Activated B cell treated with CpG ODN at 0.5 μM for 24 hours (primary cell): Measurements from ENCODE around the gene KIAA1217. TPM values are rescaled to one million over a fixed set of nuclear protein-coding genes. Genes with fewer than 3 reads are reported as not detected.

ENCODE experiments used
- ATAC-seq: fragments of 200-7000 bp; cut with Tn5 transposase; one replicate; pipeline ENCODE4 v1.10.0; 2021; ENCODE audit warnings: low read depth, mild to moderate bottlenecking, moderate library complexity
- CTCF ChIA-PET: fragments of 350-600 bp; sonication (Branson Sonifier 250); formaldehyde crosslinking; loops from one replicate; lab custom pipeline; 2021; ENCODE audit warnings: antibody characterized with exemption; lab: Charles Lee
- POLR2A ChIA-PET: fragments of 350-600 bp; sonication (Branson Sonifier 250); formaldehyde crosslinking; loops from one replicate; lab custom pipeline; 2021; ENCODE audit warnings: antibody characterized with exemption; lab: Charles Lee
- DNase-seq: peaks from one replicate; pipeline ENCODE4 v3.0.0; 2022
- H3K27ac Mint-ChIP-seq: one replicate; pipeline ENCODE4 v1.8.0; 2020; ENCODE audit warnings: mixed read lengths
- H3K27me3 Mint-ChIP-seq: one replicate; pipeline ENCODE4 v1.8.0; 2021; ENCODE audit warnings: mixed read lengths
- H3K36me3 Mint-ChIP-seq: one replicate; pipeline ENCODE4 v1.8.0; 2021; ENCODE audit warnings: low read depth, mixed read lengths
- H3K4me1 Mint-ChIP-seq: one replicate; pipeline ENCODE4 v1.8.0; 2021; ENCODE audit warnings: mixed read lengths
- H3K4me3 Mint-ChIP-seq: one replicate; pipeline ENCODE4 v1.8.0; 2020; ENCODE audit warnings: mild to moderate bottlenecking, mixed read lengths
- H3K9me3 Mint-ChIP-seq: one replicate; pipeline ENCODE4 v1.8.0; 2020; ENCODE audit warnings: mixed read lengths
- CTCF ChIP-seq: fragments of 200-600 bp; IDR thresholded peaks from one replicate; pipeline ENCODE4 v1.8.0; 2022; ENCODE audit warnings: antibody characterized with exemption, mild to moderate bottlenecking
- intact Hi-C: fragments of 100-400 bp; cut with micrococcal nuclease; formaldehyde crosslinking; loops from one replicate; pipeline ENCODE4 v1.15.1; 2024
- total RNA-seq: library from RNA; stranded (reverse); gene quantifications from 2 replicates; pipeline ENCODE4 v1.2.3, GENCODE V29; 2022

Gene KIAA1217
- total RNA-seq, 1 donor from 2014 or later: 0.71 TPM

- Mint-ChIP-seq H3K36me3 (no peaks in the 10 kb centered on the region), H3K27ac (no peak overlapping the region), H3K9me3 (no peaks in the 10 kb centered on the region), H3K4me3 (no peak overlapping the region), H3K4me1 (no peaks in the 10 kb centered on the region), H3K27me3 (no peaks in the 10 kb centered on the region)
- CTCF ChIA-PET: no interaction called here
- no peak for TF ChIP-seq CTCF
- ATAC-seq (no peak), DNase-seq (no peak)
- intact Hi-C loops: no loop called here
- POLR2A ChIA-PET: interaction anchor here (0.7 kb wide), 1 partner anchor 501 kb away, joined by 3 read pairs; the partner anchor contains the start of gene ARHGAP21
These were observed 14.4 kb downstream of the KIAA1217 start for GRCh38 chr10:24223341-24223740.

DNA sequence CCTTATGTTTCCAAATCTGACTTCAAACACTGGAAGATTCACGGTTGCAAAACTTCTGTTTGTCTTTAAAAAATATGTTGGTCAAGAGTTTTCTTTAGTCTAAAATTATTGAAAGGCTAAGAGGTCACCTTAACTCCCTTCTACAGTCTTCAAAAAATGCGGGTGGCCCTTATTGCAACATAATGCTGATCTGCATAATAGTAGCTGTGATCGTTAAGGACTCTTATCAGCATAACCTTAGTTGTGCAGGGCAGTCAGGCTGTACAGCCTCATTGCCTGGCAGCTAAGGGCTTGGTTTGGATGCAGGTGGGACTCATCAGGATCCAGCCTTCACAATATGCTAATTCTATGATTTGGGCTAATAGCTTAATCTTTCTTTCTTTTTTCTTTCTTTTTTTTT lies 15.0 kb downstream of the KIAA1217 start:
- Mint-ChIP-seq H3K36me3 (no peaks in the 10 kb centered on the region), H3K27ac (no peak overlapping the region), H3K4me3 (no peak overlapping the region), H3K9me3 (no peaks in the 10 kb centered on the region), H3K4me1 (no peaks in the 10 kb centered on the region), H3K27me3 (no peaks in the 10 kb centered on the region)
- ATAC-seq (no peak), DNase-seq (no peak)
- POLR2A ChIA-PET: interaction anchor here (0.7 kb wide), 1 partner anchor 500 kb away, joined by 3 read pairs; the partner anchor contains the start of gene ARHGAP21
- intact Hi-C loops: no loop called here
- no peak for TF ChIP-seq CTCF
- CTCF ChIA-PET: no interaction called here

- ChIA-PET POLR2A (no interaction called here), CTCF (no interaction called here)
- TF ChIP-seq CTCF: no peak
- no peaks in the 10 kb centered on the region for H3K4me1 Mint-ChIP-seq
- no peaks in the 10 kb centered on the region for H3K36me3 Mint-ChIP-seq
- intact Hi-C loops: no loop called here
- no peaks in the 10 kb centered on the region for H3K27me3 Mint-ChIP-seq
- no peak for DNase-seq
- H3K27ac Mint-ChIP-seq: no peak overlapping the region
- no peak for ATAC-seq
- H3K4me3 Mint-ChIP-seq: no peak overlapping the region
- H3K9me3 Mint-ChIP-seq: no peaks in the 10 kb centered on the region
These were observed 19.7 kb downstream of the KIAA1217 start for GRCh38 chr10:24228642-24229041.

- ChIA-PET CTCF (no interaction called here), POLR2A (no interaction called here)
- intact Hi-C loops: no loop called here
- Mint-ChIP-seq H3K9me3 (no peaks in the 10 kb centered on the region), H3K27ac (no peak overlapping the region), H3K4me3 (no peak overlapping the region), H3K4me1 (no peaks in the 10 kb centered on the region), H3K27me3 (no peaks in the 10 kb centered on the region), H3K36me3 (no peaks in the 10 kb centered on the region)
- DNase-seq (no peak), ATAC-seq (no peak)
- no peak for TF ChIP-seq CTCF
These were observed 21.0 kb downstream of the KIAA1217 start for GRCh38 chr10:24229909-24230308.

GRCh38 chr10:24231200-24231599 lies 22.3 kb downstream of the KIAA1217 start:
- no peak for ATAC-seq
- H3K27ac Mint-ChIP-seq: no peak overlapping the region
- H3K27me3 Mint-ChIP-seq: no peaks in the 10 kb centered on the region
- no peaks in the 10 kb centered on the region for H3K36me3 Mint-ChIP-seq
- no peak overlapping the region for H3K4me3 Mint-ChIP-seq
- no peaks in the 10 kb centered on the region for H3K4me1 Mint-ChIP-seq
- intact Hi-C loops: no loop called here
- POLR2A ChIA-PET: no interaction called here
- H3K9me3 Mint-ChIP-seq: no peaks in the 10 kb centered on the region
- TF ChIP-seq CTCF: no peak
- DNase-seq: no peak
- CTCF ChIA-PET: no interaction called here
